GM20000 (cell line): ENCODE data around the gene ADIPOR1.

Source experiments
- DNase-seq: peaks from one replicate; pipeline ENCODE4 v3.0.0; 2012; ENCODE audit warnings: low spot score
- CTCF ChIP-seq: IDR thresholded peaks from 2 replicates; pipeline ENCODE4 v1.5.1; 2012; ENCODE audit warnings: mild to moderate bottlenecking, control low read depth; ENCODE audit errors: extremely low read depth, missing control alignments

ADIPOR1 gene

GRCh38 chr1:202968351-202968750 is 10.2 kb upstream of the ADIPOR1 start:
- DNase-seq, result no peak

GRCh38 chr1:202967684-202968281 is 9.7 kb upstream of the ADIPOR1 start:
- TF ChIP-seq CTCF, result no peak
- DNase-seq, result peak; percentile 49

More at GRCh38 chr1:202968351-202968750, 10.2 kb upstream of the ADIPOR1 start:
- no peak for TF ChIP-seq CTCF

GRCh38 chr1:202966006-202966898 is 8.1 kb upstream of the ADIPOR1 start:
- DNase-seq, result no peak
- TF ChIP-seq CTCF, result no peak

- DNase-seq, result no peak
- TF ChIP-seq CTCF, result no peak
These were observed 7.3 kb upstream of the ADIPOR1 start for GRCh38 chr1:202965422-202965821.

- DNase-seq, result no peak
- TF ChIP-seq CTCF, result no peak
These were observed 6.8 kb upstream of the ADIPOR1 start for GRCh38 chr1:202964791-202965410.

- no peak for DNase-seq
- no peak for TF ChIP-seq CTCF
These were observed 3.2 kb upstream of the ADIPOR1 start for GRCh38 chr1:202961220-202961880.
